ENCODE results near the gene ZNF527.
"Not testable (repeated sequence)": the region's sequence is repeated elsewhere in the genome, so short reads cannot be mapped to it uniquely, and the experiment has no call there.

Gene ZNF527

GRCh38 chr19:37370880-37371661 lies at the start of gene ZNF527:
ZNF527 (plus strand) TSS chr19:37371099; CDS start chr19:37374199, 3,100 bp downstream.
- FAIRE-seq, result peak; percentile 55

- FAIRE-seq, result no peak
Measured at GRCh38 chr19:37329686-37330085, 41.2 kb upstream of the ZNF527 start.

DNA sequence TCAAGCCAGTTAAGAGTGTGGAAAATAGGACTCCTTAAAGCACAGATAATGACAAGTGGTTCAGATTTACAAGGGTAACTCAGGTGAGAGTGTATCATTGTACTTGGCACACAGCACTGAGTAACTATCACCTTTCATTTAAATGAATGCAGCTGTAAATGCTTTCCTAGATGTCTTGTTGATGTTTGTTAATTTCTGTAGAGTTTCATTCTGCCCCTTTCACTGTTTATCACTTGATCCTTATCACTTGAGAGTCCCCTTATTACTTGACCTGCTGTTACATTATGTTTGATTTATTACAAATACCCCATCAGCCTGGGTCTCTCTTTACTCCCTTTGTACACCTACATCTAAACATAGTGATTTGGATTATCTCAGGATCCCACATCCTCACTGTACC lies 38.1 kb upstream of the ZNF527 start:
- no peak for FAIRE-seq

DNA sequence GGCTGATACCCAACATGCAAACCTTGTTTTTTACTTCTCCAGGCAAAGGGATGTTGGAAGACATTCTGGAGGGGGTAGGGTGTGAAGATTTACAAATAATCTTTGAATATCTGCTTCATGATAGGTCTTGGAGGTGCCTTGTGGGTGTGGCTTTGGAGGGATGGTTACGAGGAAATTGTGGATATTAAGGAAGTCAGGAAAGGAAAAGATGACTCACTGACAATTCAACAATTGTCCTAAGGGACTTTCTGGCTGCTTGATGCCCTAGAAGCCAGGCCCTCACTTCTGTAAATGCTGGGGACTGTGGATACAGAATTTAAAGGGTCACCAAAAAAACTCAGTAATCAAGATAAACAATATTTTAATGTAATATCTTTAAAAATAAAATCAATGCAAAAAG lies 37.4 kb upstream of the ZNF527 start:
- FAIRE-seq, result no peak

DNA sequence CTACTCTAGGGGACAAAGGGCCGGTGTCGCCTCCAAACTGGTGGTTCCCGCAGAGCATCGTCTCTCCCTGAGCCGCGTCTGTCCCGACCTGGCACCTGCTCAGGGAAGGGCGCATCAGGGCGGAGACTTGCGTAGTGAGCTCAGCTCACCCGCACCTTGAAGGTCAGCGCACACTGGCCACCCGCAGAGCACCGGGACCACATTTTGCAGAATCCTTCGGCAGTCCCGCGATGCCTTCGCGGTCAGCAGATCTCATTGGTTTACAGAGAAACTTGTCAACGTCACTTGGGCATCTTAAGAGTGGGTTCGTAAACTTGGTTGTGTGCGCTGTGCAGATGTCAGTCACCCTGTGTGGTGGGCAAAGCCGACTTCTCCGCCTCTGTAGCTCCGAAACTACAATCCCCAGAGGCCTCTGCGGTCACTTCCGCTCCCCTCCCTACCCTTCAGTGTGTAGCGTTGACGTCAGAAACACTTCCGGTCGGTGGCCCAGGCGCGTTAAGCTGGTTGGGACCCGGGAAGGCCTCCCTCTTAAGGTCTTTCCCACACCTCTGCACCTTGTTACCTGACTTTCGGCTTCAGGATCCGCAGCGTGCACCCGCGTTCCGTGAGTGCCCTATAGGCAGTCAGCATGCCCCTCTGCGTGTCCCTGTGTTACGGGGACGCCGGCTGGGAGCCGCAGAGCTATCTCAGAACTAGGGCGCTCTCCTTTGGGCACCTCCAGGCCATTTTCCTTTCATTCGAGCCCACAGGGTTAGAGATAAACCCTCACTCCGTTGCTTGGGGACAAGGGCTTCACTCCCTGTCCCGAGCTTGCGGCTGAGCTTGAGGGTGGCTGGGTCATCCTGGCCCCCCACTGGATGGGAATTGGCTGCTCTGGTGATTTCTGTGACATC lies 36.5 kb upstream of the ZNF527 start:
- FAIRE-seq, result no peak

- FAIRE-seq, result no peak
Measured at GRCh38 chr19:37342753-37343152, 28.1 kb upstream of the ZNF527 start.

- FAIRE-seq, result no peak
Measured at GRCh38 chr19:37346091-37346490, 24.8 kb upstream of the ZNF527 start.

DNA sequence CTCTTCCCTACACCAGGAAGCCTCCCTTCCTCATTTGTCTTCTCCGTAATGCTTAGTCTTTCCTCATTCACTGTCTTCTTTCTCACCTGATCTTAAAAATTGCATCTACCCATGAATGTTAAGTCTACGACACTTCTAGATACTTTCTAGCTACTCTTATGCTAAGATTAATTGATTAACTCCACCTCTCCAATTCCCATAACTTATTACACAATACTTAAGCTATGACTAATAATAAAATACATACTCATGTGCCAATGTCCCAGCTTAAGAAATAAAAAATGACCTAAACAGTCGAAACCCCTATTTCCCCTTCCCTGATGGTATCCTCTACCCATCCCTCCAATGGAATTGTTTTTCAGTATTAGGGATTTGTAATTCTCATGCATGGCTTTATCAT lies 22.8 kb upstream of the ZNF527 start:
- FAIRE-seq, result no peak

- no peak for FAIRE-seq
Measured at GRCh38 chr19:37353968-37354367, 16.9 kb upstream of the ZNF527 start.

- FAIRE-seq, result no peak
Measured at GRCh38 chr19:37355901-37356300, 15.0 kb upstream of the ZNF527 start.

- no peak for FAIRE-seq
Measured at GRCh38 chr19:37361994-37362393, 8.9 kb upstream of the ZNF527 start.

GRCh38 chr19:37362733-37363132 lies 8.2 kb upstream of the ZNF527 start:
- FAIRE-seq, result no peak

DNA sequence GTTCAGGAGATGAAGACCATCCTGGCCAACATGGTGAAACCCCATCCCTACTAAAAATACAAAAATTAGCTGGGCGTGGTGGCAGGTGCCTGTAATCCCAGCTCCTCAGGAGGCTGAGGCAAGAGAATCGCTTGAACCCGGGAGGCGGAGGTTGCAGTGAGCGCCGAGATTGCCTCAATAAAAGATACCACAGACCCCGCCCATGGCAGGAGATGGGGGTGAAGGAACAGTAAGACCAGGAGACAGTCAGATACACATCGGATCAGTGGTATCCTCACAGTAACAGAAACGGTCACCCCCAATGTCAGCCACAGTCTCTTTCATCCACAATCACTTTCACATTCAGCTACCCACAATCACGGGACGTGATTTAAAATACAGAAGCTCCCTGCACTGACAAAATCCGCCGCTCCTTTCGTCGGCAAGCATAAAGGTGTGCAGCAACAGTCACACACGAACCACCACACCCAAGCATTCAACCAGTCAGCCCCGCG lies 466 bp upstream of the ZNF527 start:
- not testable (repeated sequence) for FAIRE-seq

GRCh38 chr19:37389234-37389633 lies 18.3 kb downstream of the ZNF527 start:
- FAIRE-seq, result no peak

- FAIRE-seq, result not testable (repeated sequence)
Measured at GRCh38 chr19:37391399-37391798, 20.5 kb downstream of the ZNF527 start.

DNA sequence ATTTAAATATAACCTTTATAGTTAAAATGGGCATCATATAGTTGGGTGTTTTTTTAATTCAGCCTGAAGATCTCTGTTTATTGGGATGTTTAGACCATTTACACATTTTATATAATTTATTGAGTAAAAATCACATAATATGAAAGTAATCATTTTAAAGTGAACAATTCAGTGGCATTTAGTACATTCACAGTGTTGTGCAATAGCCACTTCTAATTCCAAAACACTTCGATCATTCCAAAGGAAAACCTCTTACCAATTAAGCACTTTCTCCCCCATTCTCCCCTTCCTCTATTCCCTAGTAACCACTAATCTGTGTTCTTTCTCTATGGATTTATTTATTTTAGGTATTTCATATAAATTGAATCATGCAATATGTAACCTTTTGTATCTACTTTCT lies 30.2 kb downstream of the ZNF527 start:
- FAIRE-seq, result no peak

DNA sequence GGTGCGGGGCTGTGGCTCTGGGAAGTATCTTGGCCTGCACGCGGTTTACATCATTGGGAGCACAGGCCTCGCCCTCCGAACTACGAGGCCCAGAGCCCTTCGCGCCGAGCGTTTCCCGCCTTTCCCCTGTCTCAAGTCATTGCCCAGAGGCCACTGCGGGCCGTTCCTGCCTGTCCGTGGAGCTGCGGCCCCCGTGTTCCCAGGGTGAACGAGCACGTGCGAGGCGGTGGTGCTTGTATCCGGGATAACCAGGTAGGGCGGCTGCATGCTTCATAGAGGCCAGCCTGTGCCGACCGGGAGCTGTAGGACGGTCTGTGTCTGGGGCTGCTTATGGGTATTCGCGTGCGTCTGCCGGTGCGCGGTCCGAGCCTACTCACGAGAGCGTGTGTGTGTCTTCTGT lies 32.5 kb downstream of the ZNF527 start:
- FAIRE-seq, result no peak

DNA sequence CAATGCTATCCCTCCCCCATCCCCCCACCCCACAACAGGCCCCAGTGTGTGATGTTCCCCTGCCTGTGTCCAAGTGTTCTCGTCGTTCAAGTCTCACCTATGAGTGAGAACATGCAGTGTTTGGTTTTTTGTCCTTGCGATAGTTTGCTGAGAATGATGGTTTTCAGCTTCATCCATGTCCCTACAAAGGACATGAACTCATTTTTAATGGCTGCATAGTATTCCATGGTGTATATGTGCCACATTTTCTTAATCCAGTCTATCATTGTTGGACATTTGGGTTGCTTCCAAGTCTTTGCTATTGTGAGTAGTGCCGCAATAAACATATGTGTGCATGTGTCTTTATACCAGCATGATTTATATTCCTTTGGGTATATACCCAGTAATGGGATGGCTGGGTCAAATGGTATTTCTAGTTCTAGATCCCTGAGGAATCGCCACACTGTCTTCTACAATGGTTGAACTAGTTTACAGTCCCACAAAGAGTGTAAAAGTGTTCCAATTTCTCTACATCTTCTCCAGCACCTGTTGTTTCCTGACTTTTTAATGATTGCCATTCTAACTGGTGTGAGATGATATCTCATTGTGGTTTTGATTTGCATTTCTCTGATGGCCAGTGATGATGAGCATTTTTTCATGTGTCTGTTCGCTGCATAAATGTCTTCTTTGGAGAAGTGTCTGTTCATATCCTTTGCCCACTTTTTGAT lies 35.4 kb downstream of the ZNF527 start:
- not testable (repeated sequence) for FAIRE-seq

DNA sequence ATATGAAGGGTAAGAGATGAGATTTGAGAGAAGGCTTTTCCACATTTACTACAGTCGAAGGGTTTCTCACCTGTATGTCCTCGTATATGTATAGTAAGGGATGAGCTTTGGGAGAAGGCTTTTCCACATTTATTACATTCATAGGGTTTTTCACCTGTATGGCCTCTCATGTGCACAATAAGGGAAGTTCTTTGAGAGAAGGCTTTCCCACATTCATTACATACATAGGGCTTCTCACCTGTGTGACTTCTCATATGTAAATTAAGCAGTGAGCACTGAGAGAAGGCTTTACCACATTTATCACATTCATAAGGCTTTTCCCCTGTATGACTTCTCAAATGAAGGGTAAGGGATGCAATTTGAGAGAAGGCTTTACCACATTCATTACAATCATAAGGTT lies 41.8 kb downstream of the ZNF527 start:
- no peak for FAIRE-seq

- no peak for FAIRE-seq
Measured at GRCh38 chr19:37413313-37414084, 42.6 kb downstream of the ZNF527 start.

Measured in colon (tissue), 2 donors.